Endodermal cell (in vitro differentiated cells): ENCODE data around the gene ERGIC1. TPM values are rescaled to one million over a fixed set of nuclear protein-coding genes. Genes with fewer than 3 reads are reported as not detected.

ENCODE experiments used
- DNase-seq: peaks from one replicate; pipeline ENCODE4 v3.0.0-alpha.2; 2017
- H3K27ac ChIP-seq: 2 replicates; pipeline ENCODE4 v1.5.1; 2013; ENCODE audit warnings: mild to moderate bottlenecking, low read depth, low read length, moderate library complexity
- H3K27me3 ChIP-seq: 2 replicates; pipeline ENCODE4 v1.6.1; 2013; ENCODE audit warnings: mild to moderate bottlenecking, low read length, moderate library complexity; ENCODE audit not compliant: insufficient read depth, control insufficient read depth, poor library complexity, severe bottlenecking
- H3K36me3 ChIP-seq: 2 replicates; pipeline ENCODE4 v1.7.0; 2013; ENCODE audit warnings: mild to moderate bottlenecking, low read length, moderate library complexity; ENCODE audit not compliant: control insufficient read depth, insufficient read depth
- H3K4me1 ChIP-seq: one replicate; pipeline ENCODE4 v1.7.0; 2013; ENCODE audit warnings: low read length; ENCODE audit not compliant: control insufficient read depth, insufficient read depth
- H3K4me3 ChIP-seq: 2 replicates; pipeline ENCODE4 v1.5.1; 2013; ENCODE audit warnings: mild to moderate bottlenecking, low read length, moderate library complexity
- H3K9ac ChIP-seq: 2 replicates; pipeline ENCODE4 v1.6.1; 2013; ENCODE audit warnings: mild to moderate bottlenecking, low read length, moderate library complexity; ENCODE audit not compliant: poor library complexity, severe bottlenecking; ENCODE audit errors: extremely low read depth
- H3K9me3 ChIP-seq: 2 replicates; pipeline ENCODE4 v1.6.1; 2013; ENCODE audit warnings: mild to moderate bottlenecking, low read length, moderate library complexity; ENCODE audit not compliant: control insufficient read depth
- H3K27ac Mint-ChIP-seq: 2 replicates; pipeline ENCODE4 v1.8.0; 2020; ENCODE audit warnings: mixed read lengths
- H3K27me3 Mint-ChIP-seq: 2 replicates; pipeline ENCODE4 v1.8.0; 2021; ENCODE audit warnings: mild to moderate bottlenecking, mixed read lengths; ENCODE audit not compliant: insufficient read depth
- H3K36me3 Mint-ChIP-seq: 2 replicates; pipeline ENCODE4 v1.8.0; 2020; ENCODE audit warnings: low read depth, mixed read lengths
- H3K4me1 Mint-ChIP-seq: 2 replicates; pipeline ENCODE4 v1.8.0; 2020; ENCODE audit warnings: mixed read lengths
- H3K4me3 Mint-ChIP-seq: 2 replicates; pipeline ENCODE4 v1.8.0; 2020; ENCODE audit warnings: mild to moderate bottlenecking, moderate library complexity, mixed read lengths
- H3K9me3 Mint-ChIP-seq: 2 replicates; pipeline ENCODE4 v1.8.0; 2020; ENCODE audit warnings: mild to moderate bottlenecking, mixed read lengths
- WGBS, 2 experiments: methylation state at CpG; one replicate each; pipeline versions ENCODE4 v1.1.5 to v1.1.7; 2013; ENCODE audit warnings: missing lambda C conversion rate in 2 of 2, mixed read lengths in 1 of 2; ENCODE audit not compliant: insufficient coverage in 1 of 2, insufficient read length in 1 of 2; 5-methylcytosine and 5-hydroxymethylcytosine counted together
- total RNA-seq, 2 donors: library from RNA; stranded (reverse); fragmentation: NEBNext Ultra II Directional in 1 of 2; extraction: Animal tissue kit (Norgen Biotek cat#: 25700) in 1 of 2; gene quantifications; 2 replicates in 1 of 2; 3 replicates in 1 of 2; pipeline ENCODE4 v1.2.1, GENCODE V29; 2021
- TF ChIP-seq, protein P1 (sequence below): fragments of 200-600 bp; sonication (generic); conservative IDR thresholded peaks from 2 replicates; pipeline ENCODE4 v1.5.0; 2021; ENCODE audit warnings: antibody characterized with exemption, mild to moderate bottlenecking

ERGIC1 gene
- total RNA-seq, 2 donors from 2014 or later: 81.9 to 94.8 TPM

DNA sequence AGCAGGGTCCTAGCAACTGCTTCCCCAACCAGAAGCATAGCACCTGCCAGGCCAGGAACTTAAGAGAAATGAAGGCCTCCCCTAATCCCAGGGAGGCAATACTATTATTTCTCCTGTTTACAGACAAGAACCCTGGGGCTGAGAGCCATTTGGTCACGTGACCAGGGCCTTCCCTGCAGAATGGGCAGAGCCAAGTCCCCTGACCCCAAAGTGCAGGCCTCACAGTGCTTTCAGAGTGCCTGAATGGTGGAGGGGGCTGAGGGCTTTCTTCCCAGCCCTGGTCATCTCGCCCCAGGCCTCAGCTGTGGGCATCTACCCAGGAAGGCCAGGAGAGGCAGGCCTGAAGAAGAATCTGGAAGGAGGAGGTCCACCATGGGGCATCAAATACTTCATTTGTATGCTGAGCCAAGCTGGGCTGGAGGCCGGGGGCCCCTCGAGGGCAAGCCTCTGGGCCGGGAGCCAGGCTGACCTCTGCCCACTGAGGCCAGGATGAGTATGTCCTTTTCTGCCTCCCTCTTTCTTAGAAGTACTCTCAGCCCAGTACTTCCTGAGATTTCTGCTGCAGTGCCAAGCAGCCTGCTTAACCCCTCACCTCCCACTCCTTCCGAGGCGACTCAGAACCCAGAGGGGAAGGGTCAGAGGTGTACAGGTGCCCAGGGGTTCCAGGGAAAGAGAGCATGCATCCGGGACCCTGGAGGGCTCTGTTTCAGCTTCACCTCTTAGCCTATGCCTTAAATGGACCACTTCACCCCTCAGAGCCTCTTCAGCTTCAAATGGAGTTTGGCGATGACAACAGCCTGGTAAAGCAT is 44.2 kb upstream of the ERGIC1 start:
- Histone ChIP-seq H3K36me3 (no peaks in the 10 kb centered on the region), H3K9me3 (no peaks in the 10 kb centered on the region), H3K4me3 (no peak overlapping the region), H3K27me3 (no peaks in the 10 kb centered on the region), H3K9ac (no peak overlapping the region), H3K4me1 (peaks cover 15% of the 10 kb centered on the region), H3K27ac (no peak overlapping the region)
- Mint-ChIP-seq H3K9me3 (no peaks in the 10 kb centered on the region), H3K27me3 (peaks cover 2% of the 10 kb centered on the region), H3K4me3 (no peak overlapping the region), H3K4me1 (peaks cover 13% of the 10 kb centered on the region), H3K27ac (peak overlapping the region; percentile 74), H3K36me3 (no peaks in the 10 kb centered on the region)
- peak; percentile 63 for DNase-seq
- WGBS, 2 experiments: 90 to 91% methylated on average over 5 to 9 of the region's 9 CpGs
- TF ChIP-seq, protein P1, sequence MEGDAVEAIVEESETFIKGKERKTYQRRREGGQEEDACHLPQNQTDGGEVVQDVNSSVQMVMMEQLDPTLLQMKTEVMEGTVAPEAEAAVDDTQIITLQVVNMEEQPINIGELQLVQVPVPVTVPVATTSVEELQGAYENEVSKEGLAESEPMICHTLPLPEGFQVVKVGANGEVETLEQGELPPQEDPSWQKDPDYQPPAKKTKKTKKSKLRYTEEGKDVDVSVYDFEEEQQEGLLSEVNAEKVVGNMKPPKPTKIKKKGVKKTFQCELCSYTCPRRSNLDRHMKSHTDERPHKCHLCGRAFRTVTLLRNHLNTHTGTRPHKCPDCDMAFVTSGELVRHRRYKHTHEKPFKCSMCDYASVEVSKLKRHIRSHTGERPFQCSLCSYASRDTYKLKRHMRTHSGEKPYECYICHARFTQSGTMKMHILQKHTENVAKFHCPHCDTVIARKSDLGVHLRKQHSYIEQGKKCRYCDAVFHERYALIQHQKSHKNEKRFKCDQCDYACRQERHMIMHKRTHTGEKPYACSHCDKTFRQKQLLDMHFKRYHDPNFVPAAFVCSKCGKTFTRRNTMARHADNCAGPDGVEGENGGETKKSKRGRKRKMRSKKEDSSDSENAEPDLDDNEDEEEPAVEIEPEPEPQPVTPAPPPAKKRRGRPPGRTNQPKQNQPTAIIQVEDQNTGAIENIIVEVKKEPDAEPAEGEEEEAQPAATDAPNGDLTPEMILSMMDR: no peak

DNA sequence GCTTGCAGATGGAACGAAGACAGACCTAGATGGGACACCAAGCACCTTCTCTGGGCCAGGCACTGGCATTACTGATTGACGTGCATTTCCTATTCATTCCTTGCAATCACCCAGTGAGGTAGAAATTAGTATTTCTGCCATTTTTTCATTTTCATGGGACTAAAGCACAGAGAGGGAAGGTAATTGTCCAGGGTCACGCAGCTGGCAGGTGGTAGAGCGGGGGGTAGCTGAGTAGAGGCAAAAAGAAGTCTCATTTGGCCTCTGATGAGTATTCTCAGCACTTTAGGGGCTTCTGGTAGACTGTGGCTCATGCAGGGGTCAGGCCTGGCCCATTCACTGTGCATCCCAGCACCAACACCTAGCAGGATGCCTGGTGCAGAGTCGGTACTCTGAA is 43.6 kb upstream of the ERGIC1 start:
- Histone ChIP-seq H3K9ac (no peak overlapping the region), H3K27me3 (no peaks in the 10 kb centered on the region), H3K36me3 (no peaks in the 10 kb centered on the region), H3K9me3 (no peaks in the 10 kb centered on the region), H3K27ac (no peak overlapping the region), H3K4me3 (no peak overlapping the region), H3K4me1 (peaks cover 15% of the 10 kb centered on the region)
- Mint-ChIP-seq H3K36me3 (no peaks in the 10 kb centered on the region), H3K27me3 (peaks cover 2% of the 10 kb centered on the region), H3K4me1 (peaks cover 13% of the 10 kb centered on the region), H3K4me3 (no peak overlapping the region), H3K27ac (no peak overlapping the region), H3K9me3 (no peaks in the 10 kb centered on the region)
- whole genome bisulfite sequencing, 2 experiments: 88 to 100% methylated on average over 3 to 5 of the region's 5 CpGs
- TF ChIP-seq, protein P1: no peak
- DNase-seq: peak; percentile 52

DNA sequence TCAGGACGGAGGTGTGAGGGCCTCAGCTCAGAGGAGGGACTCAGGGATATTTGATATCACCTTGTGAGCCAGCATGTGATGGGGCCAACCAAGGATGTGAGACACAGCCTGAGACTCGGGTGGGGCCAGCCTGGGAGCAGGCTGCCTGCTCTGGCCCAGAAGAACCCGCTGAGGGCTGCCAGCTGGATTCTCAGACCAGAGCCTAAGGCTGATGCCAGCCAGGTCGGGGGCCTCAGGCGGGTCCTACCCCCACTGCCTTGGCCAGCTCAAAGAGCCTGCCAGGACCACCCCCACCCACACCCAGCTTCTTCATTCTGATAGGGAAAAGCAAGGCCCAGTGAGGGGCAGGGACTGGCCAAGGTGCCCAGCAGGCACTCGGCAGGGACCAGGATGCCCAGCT is 42.8 kb upstream of the ERGIC1 start:
- TF ChIP-seq, protein P1: no peak
- no peak overlapping the region for H3K27ac Mint-ChIP-seq
- peaks cover 13% of the 10 kb centered on the region for H3K4me1 Mint-ChIP-seq
- no peaks in the 10 kb centered on the region for H3K9me3 ChIP-seq
- H3K4me3 ChIP-seq: no peak overlapping the region
- H3K4me3 Mint-ChIP-seq: no peak overlapping the region
- no peaks in the 10 kb centered on the region for H3K36me3 Mint-ChIP-seq
- peak; percentile 60 for DNase-seq
- no peak overlapping the region for H3K27ac ChIP-seq
- peaks cover 15% of the 10 kb centered on the region for H3K4me1 ChIP-seq
- H3K36me3 ChIP-seq: no peaks in the 10 kb centered on the region
- H3K27me3 Mint-ChIP-seq: peaks cover 2% of the 10 kb centered on the region
- no peaks in the 10 kb centered on the region for H3K9me3 Mint-ChIP-seq
- 78 to 90% methylated on average over 2 to 6 of the region's 6 CpGs for WGBS, 2 experiments
- H3K9ac ChIP-seq: no peak overlapping the region
- H3K27me3 ChIP-seq: no peaks in the 10 kb centered on the region
